H1 (cell line): ENCODE measurements around the gene DNAAF8. TPM values are rescaled to one million over a fixed set of nuclear protein-coding genes. Genes with fewer than 3 reads are reported as not detected.

ENCODE experiments used
- CHD7 ChIP-seq: fragments of 300-600 bp; sonication (generic); IDR thresholded peaks from 2 replicates; pipeline ENCODE4 v1.7.1; 2012; ENCODE audit warnings: low read length, moderate library complexity, mild to moderate bottlenecking, inconsistent platforms; ENCODE audit not compliant: insufficient replicate concordance
- EZH2 ChIP-seq: fragments of 200-600 bp; sonication (generic); IDR thresholded peaks from 2 replicates; pipeline ENCODE4 v1.7.1; 2012; ENCODE audit warnings: low read depth, mild to moderate bottlenecking, moderate library complexity, low read length, inconsistent platforms; ENCODE audit not compliant: severe bottlenecking
- GTF2F1 ChIP-seq: IDR thresholded peaks from 2 replicates; pipeline ENCODE4 v1.6.1; 2012; ENCODE audit warnings: low read depth, low read length, improper control_type of control experiment, borderline replicate concordance
- KDM5A ChIP-seq: fragments of 200-600 bp; IDR thresholded peaks from 2 replicates; pipeline ENCODE4 v1.7.1; 2012; ENCODE audit warnings: mild to moderate bottlenecking, low read length, inconsistent platforms, mixed read lengths
- PHF8 ChIP-seq: fragments of 200-600 bp; sonication (generic); conservative IDR thresholded peaks from 2 replicates; pipeline ENCODE4 v1.7.1; 2012; ENCODE audit warnings: low read depth, mild to moderate bottlenecking, inconsistent platforms, low read length, moderate library complexity
- POLR2A ChIP-seq, 2 experiments: IDR thresholded peaks; 1 replicate in 1 of 2; 2 replicates in 1 of 2; pipeline ENCODE4 v1.6.1; 2011; ENCODE audit warnings: low read depth in 2 of 2, low read length in 2 of 2, mild to moderate bottlenecking in 2 of 2; ENCODE audit errors: control extremely low read depth in 1 of 2
- RNF2 ChIP-seq: fragments of 200-900, 300-1000 bp; sonication (generic); IDR thresholded peaks from 2 replicates; pipeline ENCODE4 v1.7.1; 2016; ENCODE audit warnings: borderline replicate concordance, low read depth, mild to moderate bottlenecking, antibody characterized with exemption, low read length; ENCODE audit not compliant: poor library complexity, severe bottlenecking; ENCODE audit errors: missing control alignments
- RXRA ChIP-seq: IDR thresholded peaks from 2 replicates; pipeline ENCODE4 v1.6.1; 2011; ENCODE audit warnings: low read depth, mild to moderate bottlenecking, low read length, moderate library complexity; ENCODE audit not compliant: insufficient read depth
- SIX5 ChIP-seq: IDR thresholded peaks from 2 replicates; pipeline ENCODE4 v1.6.1; 2011; ENCODE audit warnings: mild to moderate bottlenecking, low read depth, low read length
- SRF ChIP-seq: IDR thresholded peaks from 2 replicates; pipeline ENCODE4 v1.6.1; 2011; ENCODE audit warnings: mild to moderate bottlenecking, low read depth, low read length, moderate library complexity
- polyA plus RNA-seq, 7 experiments: library from polyadenylated mRNA; depleted of rRNA in 3 of 7; stranded (reverse) in 5 of 7; unstranded in 2 of 7; fragments of >200 nt in 5 of 7; fragments of 200-250 nt in 2 of 7; gene quantifications; 1 replicate in 5 of 7; 2 replicates in 1 of 7; 4 replicates in 1 of 7; pipeline versions ENCODE4 v1.2.1 to v1.2.3, GENCODE V29; 2011 to 2013; ENCODE audit warnings: missing spikeins in 2 of 7, mixed read lengths in 2 of 7
- total RNA-seq: library from RNA; stranded (reverse); fragmentation: NEBNext Ultra II Directional; extraction: Animal tissue kit (Norgen Biotek cat#: 25700); gene quantifications from 2 replicates; pipeline ENCODE4 v1.2.1, GENCODE V29; 2021

Gene DNAAF8
- total and polyA plus RNA-seq, 2 of the 8 experiments (the other 6 are each of a cell fraction or from before 2014, with no cell fraction given) = 0.39 TPM; not detected in 1

GRCh38 chr16:4768549-4769305, 34.4 kb downstream of the DNAAF8 start (continued):
- TF ChIP-seq CHD7 = no peak
- no peak for TF ChIP-seq EZH2
- TF ChIP-seq PHF8 = no peak; the same call in 1 of the 2 replicates
- TF ChIP-seq SRF = 0 out of 2 replicates have a peak, but pooled peaks have one; percentile 9
- no peak for TF ChIP-seq KDM5A
- peak in 1 of 2 experiments; percentile 72; a peak in 2 of 3 replicates for TF ChIP-seq POLR2A (IDR thresholded peaks at IDR 0.05; ENCODE audit: control extremely low read depth in 1 of 2, low read depth in 2 of 2, low read length in 2 of 2)
- no peak for TF ChIP-seq GTF2F1
- TF ChIP-seq RNF2 = no peak
- TF ChIP-seq RXRA = no peak
- peak; percentile 80 for TF ChIP-seq SIX5
